HTR-8/SVneo (cell line): ENCODE data around the gene PLEKHM1.

ENCODE experiments used
- DNase-seq: peaks from one replicate; pipeline ENCODE4 v3.0.0; 2011; ENCODE audit warnings: low spot score, mixed read lengths; ENCODE audit not compliant: insufficient read length
- FAIRE-seq: peaks from 2 replicates; lab custom pipeline; 2011; peaks lifted over from hg19 to GRCh38; lab: Jason Lieb, UNC

The PLEKHM1 gene

GRCh38 chr17:45430738-45431530 lies 59.6 kb downstream of the PLEKHM1 start:
- FAIRE-seq (no peak), DNase-seq (no peak)

DNA sequence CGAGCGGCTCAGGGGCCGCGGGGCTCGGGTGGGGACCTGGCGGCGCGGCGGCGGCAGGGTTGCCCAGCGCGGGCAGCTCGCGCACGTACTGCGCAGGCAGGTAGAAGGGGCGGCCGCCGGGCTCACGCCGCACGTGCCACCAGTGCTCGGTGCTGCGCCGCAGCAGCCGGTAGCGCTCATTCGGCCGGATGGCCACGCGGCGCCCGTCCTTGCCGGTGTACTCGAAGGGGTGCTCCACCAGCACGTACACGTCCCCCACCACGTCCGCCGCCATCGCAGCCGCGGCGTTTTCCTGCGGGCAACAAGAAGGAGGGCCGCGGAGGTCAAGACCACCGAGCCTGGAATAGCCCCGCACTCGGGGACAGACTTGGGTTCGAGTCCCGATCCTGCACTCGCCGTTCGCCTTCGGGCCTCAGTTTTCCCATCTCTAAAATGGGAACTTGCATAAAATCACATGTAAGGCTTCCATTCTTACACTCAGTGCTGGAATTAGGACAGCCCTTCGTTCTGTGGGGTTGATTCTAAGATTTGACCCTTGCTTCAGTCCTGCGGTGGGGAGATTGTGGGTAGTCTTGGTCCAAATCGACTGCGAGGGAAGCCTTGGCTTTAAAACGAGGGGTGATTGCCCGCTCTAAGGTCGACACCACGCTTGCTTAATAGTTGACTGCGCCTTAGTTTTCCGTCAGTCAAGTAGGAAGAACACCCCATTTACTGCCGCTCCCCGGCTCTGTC lies 60.3 kb downstream of the PLEKHM1 start:
- FAIRE-seq (no peak), DNase-seq (no peak)

- FAIRE-seq (no peak), DNase-seq (no peak)
Observed at GRCh38 chr17:45429339-45430005, 61.0 kb downstream of the PLEKHM1 start.

GRCh38 chr17:45428931-45429338 lies 61.6 kb downstream of the PLEKHM1 start:
- DNase-seq (no peak), FAIRE-seq (no peak)

DNA sequence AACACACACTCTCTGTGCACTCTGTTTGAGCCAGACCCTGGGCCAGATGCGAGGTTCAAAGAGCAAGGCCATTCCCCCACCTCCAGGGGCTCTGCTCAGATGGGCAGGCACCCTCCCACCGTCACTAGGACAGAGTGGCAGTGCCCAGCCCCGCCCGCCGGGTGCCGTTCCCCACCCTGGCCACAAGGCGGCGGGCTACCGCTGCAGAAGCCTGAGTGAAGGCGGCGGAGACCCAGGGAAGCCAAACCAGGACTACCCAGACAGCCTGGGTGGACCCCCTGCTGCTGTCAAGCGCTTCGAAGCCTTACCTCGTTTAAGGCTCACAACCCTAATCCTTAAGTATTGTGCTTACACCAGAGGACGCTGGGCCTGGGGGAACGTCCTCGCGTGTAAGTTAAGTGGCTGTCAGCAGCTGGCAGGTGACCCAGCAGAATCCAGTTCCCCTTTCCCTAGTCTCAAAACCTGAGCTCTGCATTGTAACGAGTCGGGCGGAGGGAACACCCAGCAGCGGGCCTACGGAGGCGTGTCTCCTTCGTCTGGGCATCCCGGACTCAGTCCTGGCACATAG lies 62.4 kb downstream of the PLEKHM1 start:
- peak; percentile 97 for FAIRE-seq

GRCh38 chr17:45427181-45427835 lies 63.2 kb downstream of the PLEKHM1 start:
- DNase-seq, result no peak
- peak; percentile 51 for FAIRE-seq

More for the DNA sequence above, 62.4 kb downstream of the PLEKHM1 start:
- peak; percentile 94 for DNase-seq

- DNase-seq, result no peak
- FAIRE-seq, result peak; percentile 79
Observed at GRCh38 chr17:45426561-45426960, 64.0 kb downstream of the PLEKHM1 start.

GRCh38 chr17:45425984-45426413 lies 64.5 kb downstream of the PLEKHM1 start:
- no peak for FAIRE-seq
- no peak for DNase-seq

DNA sequence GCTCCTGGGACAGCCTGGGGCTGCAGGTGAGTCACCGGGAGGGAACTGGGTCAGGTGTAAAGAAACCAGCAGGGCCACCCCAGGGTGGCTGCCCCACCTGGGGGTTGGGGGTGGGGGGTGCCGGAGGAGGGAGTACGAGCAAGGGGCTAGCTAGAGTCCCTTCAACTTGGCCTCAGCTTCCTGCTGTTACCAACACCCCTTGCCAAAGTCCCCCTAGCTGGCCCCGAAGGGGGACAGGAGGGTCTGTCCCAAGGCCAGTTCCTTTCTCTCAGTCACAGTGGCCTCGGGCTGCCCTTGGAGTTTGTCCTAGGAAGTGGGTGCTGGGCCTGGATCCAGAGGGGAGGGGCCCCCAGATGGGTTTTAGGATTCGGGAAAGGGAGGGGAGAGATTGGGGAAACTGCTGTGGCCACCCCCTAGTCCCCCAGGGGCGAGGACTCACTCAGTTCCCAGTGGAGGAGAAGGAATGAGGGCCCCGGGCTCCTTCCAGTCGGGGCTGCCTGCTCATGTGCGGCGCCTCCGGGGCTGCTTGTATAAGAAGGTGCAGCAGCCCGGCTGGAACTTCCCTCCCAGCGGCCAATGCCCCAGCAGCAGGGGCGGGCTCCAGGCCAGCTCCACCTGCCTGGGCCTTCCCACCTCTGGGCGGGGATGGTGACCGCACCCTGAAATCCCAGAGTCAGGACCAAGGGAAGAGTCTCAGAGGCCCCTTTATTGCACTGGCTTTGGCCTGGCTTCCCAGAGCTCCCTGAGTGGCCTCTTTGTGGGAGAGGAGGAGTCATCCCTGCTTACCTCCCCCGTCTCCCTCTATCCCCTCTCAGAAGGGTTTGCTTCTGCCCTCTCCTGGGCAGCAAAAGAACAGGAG lies 65.2 kb downstream of the PLEKHM1 start:
- peak; percentile 97 for DNase-seq
- peak; percentile 91 for FAIRE-seq

DNA sequence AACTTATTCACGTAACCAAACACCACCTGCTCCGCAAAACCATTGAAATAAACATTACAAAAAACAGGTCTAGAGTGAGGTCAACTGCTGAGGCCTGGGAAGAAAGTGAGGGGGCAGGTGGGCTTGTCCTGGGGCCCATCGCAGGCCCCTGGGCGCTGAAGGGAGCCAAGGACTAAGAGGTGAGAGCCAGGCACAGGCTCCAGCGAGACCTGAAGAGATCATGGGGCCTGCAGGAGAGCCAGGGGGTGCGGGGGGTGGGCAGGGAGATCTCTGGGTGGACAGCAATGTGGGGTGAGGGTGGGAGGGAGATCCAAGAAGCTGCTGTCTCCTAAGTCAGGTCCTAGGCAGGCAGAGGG lies 65.8 kb downstream of the PLEKHM1 start:
- FAIRE-seq (no peak), DNase-seq (no peak)

GRCh38 chr17:45423975-45424335 lies 66.6 kb downstream of the PLEKHM1 start:
- FAIRE-seq, result no peak
- no peak for DNase-seq

GRCh38 chr17:45423304-45423974 lies 67.1 kb downstream of the PLEKHM1 start:
- DNase-seq (no peak), FAIRE-seq (peak; percentile 65)

- peak; percentile 51 for FAIRE-seq
- DNase-seq, result no peak
Observed at GRCh38 chr17:45414990-45415881, 75.3 kb downstream of the PLEKHM1 start.

DNA sequence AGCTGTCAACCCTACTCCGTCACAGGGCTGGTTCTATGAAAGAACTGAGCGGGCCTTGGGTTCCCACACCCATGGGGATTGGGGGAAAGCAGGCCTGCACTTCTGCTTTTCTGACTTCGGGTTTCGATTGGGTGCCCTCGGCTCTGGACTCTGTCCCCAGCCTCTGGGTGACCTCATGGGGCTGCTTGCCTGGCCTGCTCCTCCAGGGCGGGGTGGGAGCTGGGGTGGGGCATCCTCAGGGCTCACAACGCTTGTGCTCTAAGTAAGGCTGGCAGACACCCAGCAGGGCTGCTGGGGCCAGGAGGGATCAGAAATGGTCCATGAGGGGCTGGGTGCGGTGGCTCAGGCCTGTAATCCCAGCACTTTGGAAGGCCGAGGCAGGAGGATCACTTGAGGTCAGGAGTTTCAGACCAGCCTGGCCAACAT lies 77.0 kb downstream of the PLEKHM1 start:
- FAIRE-seq, result no peak

DNA sequence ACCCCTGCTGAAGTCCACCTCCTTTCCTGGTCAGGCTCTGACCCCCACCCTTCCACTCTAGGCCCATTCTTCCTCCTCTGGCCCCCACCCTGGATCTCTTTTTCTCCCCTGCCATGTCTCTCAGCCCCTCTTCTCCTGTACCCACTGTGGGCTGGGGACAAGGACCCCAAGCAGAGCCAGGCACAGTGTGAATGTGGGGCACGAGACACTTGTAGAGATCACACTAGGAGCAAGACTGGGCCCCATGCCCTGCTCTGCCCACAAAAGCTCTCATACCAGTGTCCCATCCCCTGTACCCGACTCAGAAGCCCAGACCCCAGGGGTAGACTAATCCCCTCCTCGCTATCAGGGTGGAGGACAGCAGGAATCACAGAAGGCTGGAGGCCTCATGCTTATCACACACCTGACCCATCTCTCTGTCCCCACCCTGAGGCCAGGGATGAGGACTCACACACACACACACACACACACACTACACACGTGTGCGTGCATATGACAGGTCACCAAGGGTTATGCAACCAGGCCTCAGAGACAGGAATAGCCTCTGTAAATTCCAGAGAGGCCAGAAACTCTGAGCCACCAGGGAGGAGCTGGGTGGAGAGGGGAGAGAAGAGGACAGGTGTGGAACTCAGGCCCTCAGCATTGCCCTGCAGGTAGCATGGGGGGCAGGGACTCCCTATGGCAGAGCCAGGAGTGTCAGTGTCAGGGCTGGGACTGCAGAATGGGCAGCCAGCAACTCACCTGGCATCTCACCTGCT lies 79.0 kb downstream of the PLEKHM1 start:
- DNase-seq, result no peak
- no peak for FAIRE-seq

More for the DNA sequence above, 77.0 kb downstream of the PLEKHM1 start:
- no peak for DNase-seq

GRCh38 chr17:45410144-45411091 lies 80.1 kb downstream of the PLEKHM1 start:
- DNase-seq (no peak), FAIRE-seq (no peak)
